Endothelial cell of umbilical vein (primary cell): ENCODE data around the gene KAZN. TPM values are rescaled to one million over a fixed set of nuclear protein-coding genes. Genes with fewer than 3 reads are reported as not detected.

Experiments
- BruUV-seq: library from RNA; stranded (reverse); fragments of 400-500 nt; replicated peaks from 2 replicates; lab custom pipeline; 2021; lab: Mats Ljungman, UMichigan
- CTCF ChIA-PET: fragments of 300-600, 350-600 bp; sonication (Branson Sonifier 250); formaldehyde crosslinking; loops from one replicate; lab custom pipeline; 2021; ENCODE audit warnings: antibody characterized with exemption, inconsistent platforms; lab: Charles Lee
- POLR2A ChIA-PET: fragments of 300-600, 350-600 bp; sonication (Branson Sonifier 250); formaldehyde crosslinking; loops from one replicate; lab custom pipeline; 2021; ENCODE audit warnings: antibody characterized with exemption, inconsistent platforms; lab: Charles Lee
- DNase-seq: peaks from one replicate; pipeline ENCODE4 v3.0.0-alpha.2; 2011; ENCODE audit warnings: low read depth, low spot score
- FAIRE-seq: peaks from 2 replicates; lab custom pipeline; 2011; peaks lifted over from hg19 to GRCh38; lab: Jason Lieb, UNC
- H2AFZ ChIP-seq: 2 replicates; pipeline ENCODE4 v1.6.0; 2012; ENCODE audit warnings: low read depth, low read length, control low read depth, inconsistent platforms
- H3K27ac ChIP-seq: 2 replicates; pipeline ENCODE4 v1.5.1; 2011; ENCODE audit warnings: low read depth, mild to moderate bottlenecking, control low read depth, low read length, moderate library complexity; ENCODE audit not compliant: insufficient read depth
- H3K27me3 ChIP-seq, 2 experiments: 2 replicates each; pipeline versions ENCODE4 v1.6.0 to v1.6.1; 2011; ENCODE audit warnings: low read length in 2 of 2, mixed read lengths in 1 of 2; ENCODE audit not compliant: control insufficient read depth in 2 of 2, insufficient read depth in 2 of 2
- H3K36me3 ChIP-seq, 2 experiments: 2 replicates in 1 of 2; 3 replicates in 1 of 2; pipeline ENCODE4 v1.5.1; 2011; ENCODE audit warnings: low read length in 2 of 2, mild to moderate bottlenecking in 1 of 2, moderate library complexity in 1 of 2; ENCODE audit not compliant: control insufficient read depth in 2 of 2, insufficient read depth in 2 of 2; ENCODE audit errors: extremely low read depth in 1 of 2
- H3K4me1 ChIP-seq: 3 replicates; pipeline ENCODE4 v1.5.1; 2011; ENCODE audit warnings: mild to moderate bottlenecking, low read length; ENCODE audit not compliant: control insufficient read depth, insufficient read depth; ENCODE audit errors: extremely low read depth
- H3K4me2 ChIP-seq: 2 replicates; pipeline ENCODE4 v1.6.1; 2011; ENCODE audit warnings: low read length, control low read depth, mixed read lengths; ENCODE audit not compliant: insufficient read depth
- H3K4me3 ChIP-seq, 3 experiments: fragments of 200-600 bp in 1 of 3; sonication (generic), shearing (Covaris generic) in 1 of 3; replicated peaks in 1 of 3; 2 replicates each; pipeline ENCODE4 v1.5.1; 2011 to 2016; ENCODE audit warnings: control low read depth in 3 of 3, low read length in 3 of 3, mild to moderate bottlenecking in 2 of 3, inconsistent platforms in 1 of 3, low read depth in 1 of 3, moderate library complexity in 1 of 3; ENCODE audit not compliant: insufficient read depth in 1 of 3
- H3K79me2 ChIP-seq: 2 replicates; pipeline ENCODE4 v1.6.0; 2012; ENCODE audit warnings: low read length, inconsistent platforms; ENCODE audit not compliant: control insufficient read depth, insufficient read depth
- H3K9ac ChIP-seq: replicated peaks from 2 replicates; pipeline ENCODE3; 2011; ENCODE audit warnings: low read length, control low read depth; ENCODE audit not compliant: insufficient read depth; ENCODE audit errors: extremely low read depth
- H3K9me1 ChIP-seq: replicated peaks from 3 replicates; pipeline ENCODE4 v1.6.0; 2011; ENCODE audit warnings: mild to moderate bottlenecking, low read length; ENCODE audit not compliant: control insufficient read depth, insufficient read depth; ENCODE audit errors: extremely low read depth
- H3K9me3 ChIP-seq: replicated peaks from 2 replicates; pipeline ENCODE4 v1.5.1; 2012; ENCODE audit warnings: low read length, inconsistent platforms; ENCODE audit not compliant: control insufficient read depth, insufficient read depth
- H4K20me1 ChIP-seq: replicated peaks from 2 replicates; pipeline ENCODE3; 2011; ENCODE audit warnings: mild to moderate bottlenecking, low read length; ENCODE audit not compliant: control insufficient read depth, insufficient read depth; ENCODE audit errors: extremely low read depth
- EZH2 ChIP-seq: IDR thresholded peaks from 2 replicates; pipeline ENCODE4 v1.6.1; 2012; ENCODE audit warnings: borderline replicate concordance, low read depth, mild to moderate bottlenecking, moderate library complexity, low read length, inconsistent platforms; ENCODE audit not compliant: severe bottlenecking
- FOS ChIP-seq: IDR thresholded peaks from 2 replicates; pipeline ENCODE4 v1.6.1; 2011; ENCODE audit warnings: mild to moderate bottlenecking, low read length, moderate library complexity, borderline replicate concordance; ENCODE audit not compliant: insufficient read depth
- GATA2 ChIP-seq: IDR thresholded peaks from 2 replicates; pipeline ENCODE4 v1.7.0; 2011; ENCODE audit warnings: low read depth, mild to moderate bottlenecking, moderate library complexity, mixed read lengths, low read length; ENCODE audit not compliant: insufficient read length, insufficient read depth
- JUN ChIP-seq: IDR thresholded peaks from 2 replicates; pipeline ENCODE4 v1.6.1; 2011; ENCODE audit warnings: borderline replicate concordance, low read depth; ENCODE audit not compliant: insufficient read length, insufficient read depth
- MAX ChIP-seq: IDR thresholded peaks from 2 replicates; pipeline ENCODE4 v1.6.1; 2011; ENCODE audit not compliant: insufficient read depth, insufficient read length
- MYC ChIP-seq: IDR thresholded peaks from one replicate; pipeline ENCODE4 v1.6.1; 2011; ENCODE audit warnings: mild to moderate bottlenecking, low read depth, low read length
- POLR2A ChIP-seq: IDR thresholded peaks from 2 replicates; pipeline ENCODE4 v1.6.1; 2012; ENCODE audit warnings: low read depth, mild to moderate bottlenecking, control low read depth, low read length
- POLR2AphosphoS5 ChIP-seq: IDR thresholded peaks from 2 replicates; pipeline ENCODE4 v1.6.1; 2012; ENCODE audit warnings: low read depth, mild to moderate bottlenecking, control low read depth, low read length, moderate library complexity; ENCODE audit not compliant: insufficient read depth
- dilution Hi-C: fragments of 300-500 bp; cut with MboI; formaldehyde crosslinking; loops from one replicate; pipeline ENCODE4 v1.15.0; 2019; ENCODE audit warnings: low sequenced_read_pairs; ENCODE audit not compliant: extremely low pct_ligation_motif_present
- intact Hi-C: fragments of 100-400 bp; cut with micrococcal nuclease; formaldehyde crosslinking; loops from one replicate; pipeline ENCODE4 v1.10.0; 2022
- polyA plus RNA-seq, 4 experiments: library from polyadenylated mRNA; depleted of rRNA in 3 of 4; stranded (reverse) in 3 of 4; unstranded in 1 of 4; fragments of >200 nt; gene quantifications; 2 replicates each; pipeline versions ENCODE4 v1.2.1 to v1.2.3, GENCODE V29; 2011 to 2012; ENCODE audit warnings: missing spikeins in 1 of 4
- total RNA-seq: library from RNA; stranded (reverse); gene quantifications from 2 replicates; pipeline ENCODE4 v1.2.3, GENCODE V29; 2021

Gene KAZN
- total and polyA plus RNA-seq, 2 donors (not counting 3 experiments of a cell fraction or from before 2014, with no cell fraction given) = 1.6 to 5.8 TPM

GRCh38 chr1:14686701-14687100, 88.2 kb downstream of the KAZN start:
- no peaks in the 10 kb centered on the region for H3K79me2 ChIP-seq
- no peak overlapping the region for H3K4me3 ChIP-seq
- ChIA-PET CTCF (no interaction called here), POLR2A (no interaction called here)
- TF ChIP-seq MYC = no peak
- no peak for TF ChIP-seq GATA2
- no peak for TF ChIP-seq POLR2AphosphoS5
- no peak for TF ChIP-seq POLR2A
- TF ChIP-seq MAX = no peak
- TF ChIP-seq JUN = no peak
- TF ChIP-seq EZH2 = no peak
- no peak for TF ChIP-seq FOS
- dilution Hi-C loops = no loop called here
- no peaks in the 10 kb centered on the region for H3K27me3 ChIP-seq
- no peak overlapping the region for H3K9ac ChIP-seq
- no peaks in the 10 kb centered on the region for H3K4me1 ChIP-seq
- DNase-seq (no peak), FAIRE-seq (no peak)
- no peaks in the 10 kb centered on the region for H3K9me3 ChIP-seq
- no peak overlapping the region for H2AFZ ChIP-seq
- intact Hi-C loops = no loop called here
- no peaks in the 10 kb centered on the region for H4K20me1 ChIP-seq
- no TSS peak for BruUV-seq
- H3K4me2 ChIP-seq = no peak overlapping the region
- no peaks in the 10 kb centered on the region for H3K36me3 ChIP-seq
- H3K27ac ChIP-seq = no peak overlapping the region
- H3K9me1 ChIP-seq = no peaks in the 10 kb centered on the region

DNA sequence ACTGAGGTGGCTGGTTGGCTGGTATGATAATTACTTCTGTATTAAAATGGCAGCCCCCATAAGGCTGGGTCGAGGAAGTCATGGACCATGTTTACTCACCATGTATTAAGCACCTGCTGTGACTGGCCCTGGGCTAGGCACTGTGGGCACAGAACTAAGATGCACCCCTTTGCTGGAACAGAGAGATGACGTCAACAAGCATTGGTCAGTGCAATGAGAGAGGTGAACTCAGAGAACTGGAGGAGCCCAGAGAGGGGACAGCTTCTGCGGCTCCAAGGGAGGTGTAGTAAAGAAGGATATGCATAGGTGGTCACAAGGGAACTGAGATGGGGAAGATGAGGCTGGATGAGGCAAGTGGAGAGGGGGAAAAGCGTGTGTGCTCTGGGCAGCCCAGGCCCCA, 88.7 kb downstream of the KAZN start:
- dilution Hi-C loops = no loop called here
- Histone ChIP-seq H3K4me3 (no peak overlapping the region), H3K9me1 (no peaks in the 10 kb centered on the region), H4K20me1 (no peaks in the 10 kb centered on the region), H3K9me3 (no peaks in the 10 kb centered on the region), H3K27me3 (no peaks in the 10 kb centered on the region), H3K27ac (no peak overlapping the region), H2AFZ (no peak overlapping the region), H3K79me2 (no peaks in the 10 kb centered on the region), H3K36me3 (no peaks in the 10 kb centered on the region), H3K4me2 (no peak overlapping the region), H3K4me1 (no peaks in the 10 kb centered on the region), H3K9ac (no peak overlapping the region)
- intact Hi-C loops = no loop called here
- no peak for FAIRE-seq
- ChIA-PET POLR2A (no interaction called here), CTCF (no interaction called here)
- BruUV-seq = no TSS peak
- TF ChIP-seq GATA2 (no peak), JUN (no peak)
- DNase-seq = no peak
